HCT116 (cell line): Measurements from ENCODE around the gene GGA1. TPM values are rescaled to one million over a fixed set of nuclear protein-coding genes. Genes with fewer than 3 reads are reported as not detected.

ENCODE experiments used
- ATAC-seq: fragments of 200-7000 bp; cut with Tn5 transposase; 2 replicates; pipeline ENCODE4 v1.9.1; 2020; ENCODE audit warnings: mild to moderate bottlenecking, moderate library complexity
- BruUV-seq: library from RNA; stranded (reverse); fragments of 400-500 nt; replicated peaks from 2 replicates; lab custom pipeline; 2021; lab: Mats Ljungman, UMichigan
- CTCF ChIA-PET: fragments of 300-600 bp; sonication (Branson Sonifier 250); formaldehyde crosslinking; loops from one replicate; lab custom pipeline; 2021; ENCODE audit warnings: antibody characterized with exemption; lab: Charles Lee
- POLR2A ChIA-PET: fragments of 300-600, 350-600 bp; sonication (Branson Sonifier 250); formaldehyde crosslinking; loops from one replicate; lab custom pipeline; 2021; ENCODE audit warnings: antibody characterized with exemption; lab: Charles Lee
- RAD21 ChIA-PET, 2 experiments: fragments of 300-600 bp; sonication (Branson Sonifier 250); formaldehyde crosslinking; loops; one replicate each; lab custom pipeline; 2023; ENCODE audit warnings: low total read pairs in 2 of 2; ENCODE audit not compliant: uncharacterized antibody in 2 of 2, unreplicated experiment in 2 of 2, low non-redundant PET in 1 of 2; lab: Charles Lee
- DNase-seq: peaks from one replicate; pipeline ENCODE4 v3.0.0-alpha.2; 2010; ENCODE audit warnings: low read depth, low spot score
- H2AFZ ChIP-seq: fragments of 200-600 bp; shearing (Covaris generic), sonication (generic); 2 replicates; pipeline ENCODE4 v1.6.1; 2017; ENCODE audit warnings: low read depth, mixed run types, mixed read lengths, antibody characterized with exemption, low read length; ENCODE audit not compliant: poor library complexity, severe bottlenecking
- H3K27ac ChIP-seq: 2 replicates; pipeline ENCODE4 v1.5.1; 2012; ENCODE audit warnings: low read depth, low read length
- H3K27me3 ChIP-seq: fragments of 200-600 bp; sonication (generic); 2 replicates; pipeline ENCODE4 v1.6.1; 2016; ENCODE audit warnings: mixed run types, low read length, mixed read lengths; ENCODE audit not compliant: insufficient read depth
- H3K36me3 ChIP-seq, 2 experiments: fragments of 200-500 bp in 1 of 2; fragments of 200-600 bp in 1 of 2; sonication (Bioruptor generic) in 1 of 2; sonication (generic) in 1 of 2; 2 replicates each; pipeline versions ENCODE4 v1.5.1 to v1.6.1; 2014 to 2016; ENCODE audit warnings: low read length in 2 of 2, inconsistent platforms in 1 of 2, mixed read lengths in 1 of 2, mixed run types in 1 of 2; ENCODE audit not compliant: insufficient read depth in 2 of 2, control insufficient read depth in 1 of 2
- H3K4me1 ChIP-seq, 2 experiments: fragments of 200-600 bp in 1 of 2; sonication (generic) in 1 of 2; 2 replicates each; pipeline versions ENCODE4 v1.5.1 to v1.6.1; 2012 to 2017; ENCODE audit warnings: low read length in 2 of 2, inconsistent platforms in 1 of 2, mild to moderate bottlenecking in 1 of 2, mixed read lengths in 1 of 2, mixed run types in 1 of 2, moderate library complexity in 1 of 2; ENCODE audit not compliant: insufficient read depth in 2 of 2, control insufficient read depth in 1 of 2
- H3K4me2 ChIP-seq: fragments of 200-600 bp; sonication (generic); 2 replicates; pipeline ENCODE4 v1.6.1; 2017; ENCODE audit warnings: mixed run types, low read length, mixed read lengths
- H3K4me3 ChIP-seq, 2 experiments: fragments of 200-600 bp in 1 of 2; sonication (generic) in 1 of 2; replicated peaks in 1 of 2; 2 replicates each; pipeline ENCODE4 v1.5.1; 2011 to 2016; ENCODE audit warnings: low read length in 2 of 2, control low read depth in 1 of 2, low read depth in 1 of 2, mild to moderate bottlenecking in 1 of 2, mixed read lengths in 1 of 2, mixed run types in 1 of 2
- H3K79me2 ChIP-seq: fragments of 200-600 bp; sonication (generic); 2 replicates; pipeline ENCODE4 v1.6.1; 2017; ENCODE audit warnings: mild to moderate bottlenecking, mixed run types, low read length, moderate library complexity, mixed read lengths; ENCODE audit not compliant: insufficient read depth
- H3K9ac ChIP-seq: fragments of 200-600 bp; sonication (generic); 2 replicates; pipeline ENCODE4 v1.6.1; 2016; ENCODE audit warnings: low read length, mixed read lengths
- H3K9me2 ChIP-seq: fragments of 200-600 bp; sonication (generic), shearing (Covaris generic); 2 replicates; pipeline ENCODE4 v1.6.1; 2017; ENCODE audit warnings: mixed run types, mild to moderate bottlenecking, moderate library complexity; ENCODE audit not compliant: insufficient read depth
- H3K9me3 ChIP-seq, 2 experiments: fragments of 200-500 bp in 1 of 2; fragments of 200-600 bp in 1 of 2; sonication (Bioruptor generic) in 1 of 2; sonication (generic) in 1 of 2; 2 replicates each; pipeline ENCODE4 v1.6.1; 2014 to 2017; ENCODE audit warnings: low read length in 2 of 2, mixed read lengths in 2 of 2, inconsistent platforms in 1 of 2, low read depth in 1 of 2, mild to moderate bottlenecking in 1 of 2, mixed run types in 1 of 2, moderate library complexity in 1 of 2; ENCODE audit not compliant: control insufficient read depth in 1 of 2, insufficient read depth in 1 of 2
- H4K20me1 ChIP-seq: fragments of 200-600 bp; sonication (generic), shearing (Covaris generic); 2 replicates; pipeline ENCODE4 v1.6.1; 2017; ENCODE audit warnings: mixed run types, mild to moderate bottlenecking, moderate library complexity; ENCODE audit not compliant: insufficient read depth
- EZH2 ChIP-seq: fragments of 200-600 bp; sonication (generic); IDR thresholded peaks from 2 replicates; pipeline ENCODE4 v1.6.1; 2017; ENCODE audit warnings: antibody characterized with exemption, mixed run types
- SRF ChIP-seq: IDR thresholded peaks from 2 replicates; pipeline ENCODE4 v1.6.1; 2012; ENCODE audit warnings: low read depth
- TCF7L2 ChIP-seq: IDR thresholded peaks from 2 replicates; pipeline ENCODE4 v1.7.0; 2011; ENCODE audit warnings: borderline replicate concordance, inconsistent platforms; ENCODE audit not compliant: insufficient read depth, insufficient read length; ENCODE audit errors: extremely low read depth
- intact Hi-C: fragments of 100-400 bp; cut with micrococcal nuclease; formaldehyde crosslinking; loops from 2 replicates; pipeline ENCODE4 v1.10.0; 2022
- total RNA-seq: library from RNA; stranded (reverse); gene quantifications from one replicate; pipeline ENCODE4 v1.2.1, GENCODE V29; 2021; ENCODE audit not compliant: unreplicated experiment
- TF ChIP-seq, protein P1 (sequence below): IDR thresholded peaks from 2 replicates; pipeline ENCODE4 v1.6.1; 2012; ENCODE audit warnings: low read depth

Gene GGA1
- total RNA-seq, 1 experiment from 2014 or later = 89.8 TPM

DNA sequence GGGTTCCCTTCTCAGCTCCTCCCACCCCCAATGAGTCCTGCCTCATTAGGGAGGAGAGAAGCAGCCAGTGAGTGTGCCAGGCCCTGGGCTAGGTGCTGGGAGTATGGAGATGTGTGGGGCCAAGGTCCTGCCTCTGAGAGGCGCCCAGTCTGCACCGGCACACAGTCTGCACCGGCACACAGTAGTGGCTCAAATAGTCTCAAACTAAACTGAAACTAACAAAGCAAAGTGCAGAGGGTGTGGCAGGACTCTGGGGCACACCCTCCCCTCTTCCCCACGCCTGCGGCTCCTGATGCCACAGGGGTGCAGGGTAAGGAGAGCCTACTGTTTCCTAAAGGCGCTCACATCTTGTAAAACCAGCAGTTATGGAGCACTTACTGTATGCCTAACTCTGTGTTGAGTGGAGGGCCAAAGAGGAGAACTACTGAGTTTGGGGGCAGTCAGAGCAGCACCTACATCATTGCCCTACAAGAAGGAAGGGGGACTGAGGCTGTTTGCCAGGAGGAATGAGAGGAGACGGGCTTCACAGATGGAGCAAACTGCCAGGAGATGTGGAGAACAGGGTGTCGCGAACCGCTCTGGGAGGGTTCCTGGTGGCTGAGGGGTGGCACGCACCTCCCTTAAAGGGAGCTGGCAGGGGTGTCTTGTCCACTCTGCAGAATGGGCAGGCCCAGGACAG is 29.9 kb downstream of the GGA1 start:
- peak; percentile 35 for ATAC-seq
- CTCF ChIA-PET = interaction anchor here (1.2 kb wide), 1 partner anchor 32 kb away, joined by 4 read pairs; no protein-coding TSS in a partner anchor

More for the DNA sequence above, 29.9 kb downstream of the GGA1 start:
- TF ChIP-seq, protein P1, sequence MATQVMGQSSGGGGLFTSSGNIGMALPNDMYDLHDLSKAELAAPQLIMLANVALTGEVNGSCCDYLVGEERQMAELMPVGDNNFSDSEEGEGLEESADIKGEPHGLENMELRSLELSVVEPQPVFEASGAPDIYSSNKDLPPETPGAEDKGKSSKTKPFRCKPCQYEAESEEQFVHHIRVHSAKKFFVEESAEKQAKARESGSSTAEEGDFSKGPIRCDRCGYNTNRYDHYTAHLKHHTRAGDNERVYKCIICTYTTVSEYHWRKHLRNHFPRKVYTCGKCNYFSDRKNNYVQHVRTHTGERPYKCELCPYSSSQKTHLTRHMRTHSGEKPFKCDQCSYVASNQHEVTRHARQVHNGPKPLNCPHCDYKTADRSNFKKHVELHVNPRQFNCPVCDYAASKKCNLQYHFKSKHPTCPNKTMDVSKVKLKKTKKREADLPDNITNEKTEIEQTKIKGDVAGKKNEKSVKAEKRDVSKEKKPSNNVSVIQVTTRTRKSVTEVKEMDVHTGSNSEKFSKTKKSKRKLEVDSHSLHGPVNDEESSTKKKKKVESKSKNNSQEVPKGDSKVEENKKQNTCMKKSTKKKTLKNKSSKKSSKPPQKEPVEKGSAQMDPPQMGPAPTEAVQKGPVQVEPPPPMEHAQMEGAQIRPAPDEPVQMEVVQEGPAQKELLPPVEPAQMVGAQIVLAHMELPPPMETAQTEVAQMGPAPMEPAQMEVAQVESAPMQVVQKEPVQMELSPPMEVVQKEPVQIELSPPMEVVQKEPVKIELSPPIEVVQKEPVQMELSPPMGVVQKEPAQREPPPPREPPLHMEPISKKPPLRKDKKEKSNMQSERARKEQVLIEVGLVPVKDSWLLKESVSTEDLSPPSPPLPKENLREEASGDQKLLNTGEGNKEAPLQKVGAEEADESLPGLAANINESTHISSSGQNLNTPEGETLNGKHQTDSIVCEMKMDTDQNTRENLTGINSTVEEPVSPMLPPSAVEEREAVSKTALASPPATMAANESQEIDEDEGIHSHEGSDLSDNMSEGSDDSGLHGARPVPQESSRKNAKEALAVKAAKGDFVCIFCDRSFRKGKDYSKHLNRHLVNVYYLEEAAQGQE = no peak
- TF ChIP-seq TCF7L2 = no peak
- no peak for TF ChIP-seq EZH2
- no peak for TF ChIP-seq SRF
- Histone ChIP-seq H2AFZ (no peak overlapping the region), H3K36me3 (peaks cover 4 to 8% of the 10 kb centered on the region in 2 experiments; a peak in 1 of 4 replicates), H3K27ac (peak overlapping the region; percentile 61; the same call in 1 of the 2 replicates), H3K9me2 (no peaks in the 10 kb centered on the region), H3K4me1 (peaks cover 31 to 65% of the 10 kb centered on the region in 2 experiments; a peak in 3 of 4 replicates), H3K4me2 (peak overlapping the region; percentile 96), H3K27me3 (no peaks in the 10 kb centered on the region), H3K4me3 (peak overlapping the region; percentile 85 to 89), H3K79me2 (peaks cover 14% of the 10 kb centered on the region), H3K9me3 (no peaks in the 10 kb centered on the region), H4K20me1 (no peaks in the 10 kb centered on the region), H3K9ac (peak overlapping the region; percentile 85)
- no peak for DNase-seq
- ChIA-PET RAD21 (no interaction called here), POLR2A (interaction anchor here (0.6 to 2.6 kb wide), 4 partner anchors 20 to 37 kb away, joined by 3 to 6 read pairs (median 4); partner anchors contain the start of genes GGA1, LGALS1 and PDXP)
- BruUV-seq = no TSS peak
- intact Hi-C loops = loop anchor here (5.0 kb wide), 1 partner anchor 154 kb away; no protein-coding TSS in a partner anchor
